ENCODE measurements around the gene OGFOD2.

- TF ChIP-seq POLR2A (IDR thresholded peaks at IDR 0.05; ENCODE audit: low read length) (no peak), GATA1 (IDR thresholded peaks at IDR 0.05; ENCODE audit: low read depth, low read length) (no peak)
Measured at GRCh38 chr12:122981587-122982476, 6.8 kb downstream of the OGFOD2 start.

Data from erythroblast (primary cell).